K562 (cell line): ENCODE results near the gene TMEM208. TPM values are rescaled to one million over a fixed set of nuclear protein-coding genes. Genes with fewer than 3 reads are reported as not detected.

ENCODE experiments used
- EGR1 ChIP-seq: fragments of 450-650 bp; conservative IDR thresholded peaks from 2 replicates; pipeline ENCODE4 v1.6.1; 2017; ENCODE audit warnings: mild to moderate bottlenecking
- KAT2B ChIP-seq: IDR thresholded peaks from one replicate; pipeline ENCODE4 v1.6.1; 2012; ENCODE audit warnings: low read depth, mild to moderate bottlenecking, control low read depth, inconsistent platforms, low read length, moderate library complexity
- MIER1 ChIP-seq: fragments of 450-650 bp; IDR thresholded peaks from 2 replicates; pipeline ENCODE4 v1.6.1; 2016; ENCODE audit warnings: antibody characterized with exemption, mild to moderate bottlenecking, low read depth
- NBN ChIP-seq: fragments of 450-650 bp; IDR thresholded peaks from 2 replicates; pipeline ENCODE4 v1.6.1; 2016; ENCODE audit warnings: low read depth, mild to moderate bottlenecking
- NCOR1 ChIP-seq: fragments of 450-650 bp; IDR thresholded peaks from 2 replicates; pipeline ENCODE4 v1.6.1; 2016; ENCODE audit warnings: mild to moderate bottlenecking, moderate library complexity
- NFE2 ChIP-seq: IDR thresholded peaks from 2 replicates; pipeline ENCODE4 v1.6.1; 2014; ENCODE audit warnings: antibody characterized with exemption, low read depth
- NFRKB ChIP-seq: fragments of 450-650 bp; IDR thresholded peaks from 2 replicates; pipeline ENCODE4 v1.6.1; 2016; ENCODE audit warnings: low read depth
- NFYB ChIP-seq: IDR thresholded peaks from 2 replicates; pipeline ENCODE4 v1.6.1; 2011; ENCODE audit warnings: mild to moderate bottlenecking, moderate library complexity; ENCODE audit not compliant: insufficient read length; ENCODE audit errors: extremely low read depth
- PHTF2 ChIP-seq: fragments of 250-450 bp; sonication (Bioruptor Pico); IDR thresholded peaks from 2 replicates; pipeline ENCODE4 v1.5.0; 2021; ENCODE audit warnings: mild to moderate bottlenecking
- SMARCA5 ChIP-seq: fragments of 450-650 bp; IDR thresholded peaks from 2 replicates; pipeline ENCODE4 v1.6.1; 2016
- SMARCC2 ChIP-seq: fragments of 450-650 bp; IDR thresholded peaks from 2 replicates; pipeline ENCODE4 v1.6.1; 2017; ENCODE audit warnings: antibody characterized with exemption, moderate library complexity, mild to moderate bottlenecking, low read depth
- SMC3 ChIP-seq: conservative IDR thresholded peaks from 2 replicates; pipeline ENCODE4 v1.6.1; 2011; ENCODE audit warnings: low read depth, low read length, improper control_type of control experiment; ENCODE audit not compliant: insufficient read depth
- SP2 ChIP-seq: IDR thresholded peaks from 2 replicates; pipeline ENCODE4 v1.6.1; 2011; ENCODE audit warnings: mild to moderate bottlenecking, low read depth, low read length, moderate library complexity; ENCODE audit not compliant: poor library complexity, severe bottlenecking; ENCODE audit errors: extremely low read depth
- TRIM25 ChIP-seq: fragments of 450-650 bp; IDR thresholded peaks from 2 replicates; pipeline ENCODE4 v1.7.0; 2016; ENCODE audit warnings: borderline replicate concordance
- TSHZ1 ChIP-seq: fragments of 250-450 bp; sonication (Bioruptor Pico); IDR thresholded peaks from 2 replicates; pipeline ENCODE4 v1.4.0; 2020; ENCODE audit warnings: mild to moderate bottlenecking, moderate library complexity
- VEZF1 ChIP-seq: fragments of 200-800 bp; sonication (Bioruptor generic); IDR thresholded peaks from 2 replicates; pipeline ENCODE4 v1.6.1; 2017; ENCODE audit warnings: missing genetic modification characterization, missing compliant biosample characterization
- ZNF263 ChIP-seq: sonication (generic); formaldehyde crosslinking; IDR thresholded peaks from 2 replicates; pipeline ENCODE4 v1.8.0; 2022; ENCODE audit warnings: mild to moderate bottlenecking, missing genetic modification reagents, borderline replicate concordance
- ZNF449 ChIP-seq: fragments of 250-450 bp; sonication (Bioruptor Pico); IDR thresholded peaks from 2 replicates; pipeline ENCODE4 v1.8.0; 2022; ENCODE audit warnings: moderate library complexity, mild to moderate bottlenecking, inconsistent platforms
- ZNF589 ChIP-seq: fragments of 200-800 bp; sonication (Bioruptor generic); IDR thresholded peaks from 2 replicates; pipeline ENCODE4 v1.6.1; 2016; ENCODE audit warnings: low read depth, missing genetic modification characterization, missing compliant biosample characterization
- polyA plus RNA-seq, 8 experiments: library from polyadenylated mRNA; depleted of rRNA in 4 of 8; stranded (reverse) in 5 of 8; unstranded in 3 of 8; fragments of >200 nt; fragmentation: Nextera tagmentation in 2 of 8; fragmentation: Illumina TruSeq in 1 of 8; extraction: Ambion mirVana in 2 of 8; extraction: Trizol in 1 of 8; gene quantifications; 2 replicates each; pipeline versions ENCODE4 v1.2.1 to v1.2.3, GENCODE V29; 2011 to 2014; ENCODE audit warnings: inconsistent platforms in 1 of 8, missing spikeins in 1 of 8
- total RNA-seq, 7 experiments: library from RNA; depleted of rRNA in 6 of 7; stranded (reverse); fragments of >200 nt in 6 of 7; fragmentation: Illumina TruSeq in 2 of 7; extraction: Trizol in 2 of 7; gene quantifications; 2 replicates each; pipeline versions ENCODE4 v1.2.1 to v1.2.3, GENCODE V29; 2011 to 2021; ENCODE audit warnings: low replicate concordance in 1 of 7

TMEM208 gene
- total and polyA plus RNA-seq, 9 of the 15 experiments (the other 6 are each of a cell fraction or from before 2014, with no cell fraction given) = 31.8 to 239 (median 54.3) TPM

- TF ChIP-seq TSHZ1 (CRISPR knock-in tag) (no peak), KAT2B (no peak), TRIM25 (no peak), NBN (0 out of 2 replicates have a peak, but pooled peaks have one; percentile 61), NCOR1 (no peak), SMARCC2 (peak; percentile 80), SP2 (no peak), ZNF263 (CRISPR knock-in tag) (peak; percentile 76; the same call in 1 of the 2 replicates), NFE2 (no peak), MIER1 (peak; percentile 97), ZNF449 (CRISPR knock-in tag) (no peak), NFRKB (no peak), VEZF1 (CRISPR knock-in tag) (no peak), EGR1 (0 out of 2 replicates have a peak, but pooled peaks have one; percentile 5), SMC3 (peak; percentile 98), ZNF589 (CRISPR knock-in tag) (no peak), NFYB (no peak), SMARCA5 (no peak), PHTF2 (no peak)
These were observed 41.8 kb upstream of the TMEM208 start (continued) for GRCh38 chr16:67184995-67185650.
